HepG2 (cell line): ENCODE data around the gene C21orf58. TPM values are rescaled to one million over a fixed set of nuclear protein-coding genes. Genes with fewer than 3 reads are reported as not detected.

ENCODE experiments used
- ATAC-seq: fragments of 200-7000 bp; cut with Tn5 transposase; 3 replicates; pipeline ENCODE4 v1.9.1; 2020; ENCODE audit warnings: mild to moderate bottlenecking, moderate library complexity
- BruUV-seq: library from RNA; stranded (reverse); fragments of 400-500 nt; replicated peaks from 2 replicates; lab custom pipeline; 2021; lab: Mats Ljungman, UMichigan
- CTCF ChIA-PET: fragments of 300-600 bp; formaldehyde crosslinking; extraction: SDS; loops from one replicate; lab custom pipeline; 2021; ENCODE audit warnings: low total read pairs, inconsistent platforms, low intra/inter-chr PET ratio; lab: Yijun Ruan, JAX
- POLR2A ChIA-PET: fragments of 350-600 bp; sonication (Branson Sonifier 250); formaldehyde crosslinking; loops from one replicate; lab custom pipeline; 2020; ENCODE audit warnings: antibody characterized with exemption, inconsistent platforms; lab: Yijun Ruan, JAX
- DNase-seq: peaks from one replicate; pipeline ENCODE4 v3.0.0-alpha.2; 2015; ENCODE audit warnings: low spot score
- FAIRE-seq: peaks from 3 replicates; lab custom pipeline; 2011; peaks lifted over from hg19 to GRCh38; lab: Jason Lieb, UNC
- H2AFZ ChIP-seq: one replicate; pipeline ENCODE4 v1.6.1; 2011; ENCODE audit warnings: low read length, inconsistent platforms
- H3K27ac ChIP-seq: fragments of 300-600 bp; 3 replicates; pipeline ENCODE4 v1.8.0; 2011; ENCODE audit warnings: mixed run types, mild to moderate bottlenecking, mixed read lengths, low read length, inconsistent platforms; ENCODE audit not compliant: insufficient read depth; ENCODE audit errors: extremely low read length
- H3K27me3 ChIP-seq, 2 experiments: fragments of 200-600 bp in 1 of 2; 2 replicates in 1 of 2; 3 replicates in 1 of 2; pipeline versions ENCODE4 v1.6.0 to v1.8.0; 2011; ENCODE audit warnings: low read length in 2 of 2, mild to moderate bottlenecking in 2 of 2, moderate library complexity in 2 of 2, inconsistent platforms in 1 of 2; ENCODE audit not compliant: insufficient read depth in 2 of 2, control insufficient read depth in 1 of 2
- H3K36me3 ChIP-seq, 2 experiments: fragments of 200-600 bp in 1 of 2; replicated peaks in 1 of 2; 2 replicates in 1 of 2; 3 replicates in 1 of 2; pipeline versions ENCODE4 v1.5.1 to v1.8.0; 2011; ENCODE audit warnings: low read length in 2 of 2, inconsistent platforms in 1 of 2; ENCODE audit not compliant: insufficient read depth in 2 of 2, control insufficient read depth in 1 of 2
- H3K4me1 ChIP-seq: 2 replicates; pipeline ENCODE4 v1.5.1; 2012; ENCODE audit warnings: low read length, inconsistent platforms; ENCODE audit not compliant: insufficient read depth
- H3K4me2 ChIP-seq: 2 replicates; pipeline ENCODE4 v1.6.0; 2011; ENCODE audit warnings: low read depth, low read length, inconsistent platforms
- H3K4me3 ChIP-seq, 3 experiments: fragments of 200-600 bp in 1 of 3; sonication (generic), shearing (Covaris generic) in 1 of 3; replicated peaks in 1 of 3; 2 replicates each; pipeline ENCODE4 v1.5.1; 2011 to 2016; ENCODE audit warnings: low read length in 3 of 3, inconsistent platforms in 2 of 3, low read depth in 2 of 3, mild to moderate bottlenecking in 2 of 3, control low read depth in 1 of 3, mixed read lengths in 1 of 3; ENCODE audit not compliant: insufficient read depth in 1 of 3
- H3K79me2 ChIP-seq: one replicate; pipeline ENCODE4 v1.6.1; 2011; ENCODE audit warnings: low read length, inconsistent platforms; ENCODE audit not compliant: insufficient read depth
- H3K9ac ChIP-seq: 2 replicates; pipeline ENCODE4 v1.6.0; 2011; ENCODE audit warnings: mild to moderate bottlenecking, low read depth, low read length, inconsistent platforms; ENCODE audit not compliant: insufficient read depth
- H3K9me3 ChIP-seq: 2 replicates; pipeline ENCODE4 v1.5.1; 2012; ENCODE audit warnings: mild to moderate bottlenecking, low read length
- H4K20me1 ChIP-seq: 2 replicates; pipeline ENCODE4 v1.6.0; 2011; ENCODE audit warnings: inconsistent platforms, mild to moderate bottlenecking, low read length, moderate library complexity; ENCODE audit not compliant: insufficient read depth
- CAMTA2 ChIP-seq: sonication (generic); formaldehyde crosslinking; IDR thresholded peaks from 2 replicates; pipeline ENCODE4 v1.4.0; 2020; ENCODE audit warnings: mild to moderate bottlenecking, missing genetic modification reagents, borderline replicate concordance
- HDAC1 ChIP-seq: sonication (generic); formaldehyde crosslinking; IDR thresholded peaks from 2 replicates; pipeline ENCODE4 v1.5.1; 2020; ENCODE audit warnings: mild to moderate bottlenecking, missing genetic modification reagents
- MED1 ChIP-seq: sonication (generic); formaldehyde crosslinking; IDR thresholded peaks from 2 replicates; pipeline ENCODE4 v1.4.0; 2020; ENCODE audit warnings: missing genetic modification reagents
- MEIS1 ChIP-seq: sonication (generic); formaldehyde crosslinking; IDR thresholded peaks from 2 replicates; pipeline ENCODE4 v1.9.0; 2021; ENCODE audit warnings: mild to moderate bottlenecking, missing genetic modification reagents, moderate library complexity, borderline replicate concordance
- RFX5 ChIP-seq: IDR thresholded peaks from 2 replicates; pipeline ENCODE4 v1.6.1; 2011; ENCODE audit warnings: low read depth, low read length, improper control_type of control experiment
- SKIL ChIP-seq: sonication (generic); formaldehyde crosslinking; IDR thresholded peaks from 2 replicates; pipeline ENCODE4 v1.8.0; 2022; ENCODE audit warnings: missing genetic modification reagents, mild to moderate bottlenecking, moderate library complexity, borderline replicate concordance
- TBL1XR1 ChIP-seq: fragments of 150-350 bp; IDR thresholded peaks from 2 replicates; pipeline ENCODE4 v1.6.1; 2014; ENCODE audit warnings: borderline replicate concordance, low read length; ENCODE audit not compliant: partially characterized antibody
- TOPORS ChIP-seq: sonication (generic); formaldehyde crosslinking; IDR thresholded peaks from 2 replicates; pipeline ENCODE4 v1.8.0; 2023; ENCODE audit warnings: mild to moderate bottlenecking, missing genetic modification reagents
- ZKSCAN5 ChIP-seq: sonication (generic); formaldehyde crosslinking; IDR thresholded peaks from 2 replicates; pipeline ENCODE4 v1.5.1; 2020; ENCODE audit warnings: mild to moderate bottlenecking, missing genetic modification reagents
- ZMYM4 ChIP-seq: sonication (generic); formaldehyde crosslinking; IDR thresholded peaks from 2 replicates; pipeline ENCODE4 v1.8.1; 2023; ENCODE audit warnings: mild to moderate bottlenecking, missing genetic modification reagents
- ZNF556 ChIP-seq: sonication (generic); formaldehyde crosslinking; IDR thresholded peaks from 2 replicates; pipeline ENCODE4 v1.4.0; 2020; ENCODE audit warnings: mild to moderate bottlenecking, missing genetic modification reagents, borderline replicate concordance
- ZNF562 ChIP-seq: sonication (generic); formaldehyde crosslinking; IDR thresholded peaks from 2 replicates; pipeline ENCODE4 v1.8.0; 2022; ENCODE audit warnings: missing genetic modification reagents, borderline replicate concordance
- ZNF577 ChIP-seq: sonication (generic); formaldehyde crosslinking; IDR thresholded peaks from 2 replicates; pipeline ENCODE4 v1.4.0; 2020; ENCODE audit warnings: mild to moderate bottlenecking, low read depth, missing genetic modification reagents, borderline replicate concordance
- ZNF792 ChIP-seq: IDR thresholded peaks from 2 replicates; pipeline ENCODE4 v1.6.1; 2016
- ZSCAN12 ChIP-seq: sonication (generic); formaldehyde crosslinking; IDR thresholded peaks from 2 replicates; pipeline ENCODE4 v1.9.0; 2021; ENCODE audit warnings: mild to moderate bottlenecking, missing genetic modification reagents
- WGBS: methylation state at CpG from one replicate; pipeline ENCODE4 v1.1.6; 2017; ENCODE audit warnings: low lambda C conversion rate; 5-methylcytosine and 5-hydroxymethylcytosine counted together
- in situ Hi-C: cut with HindIII; loops from 2 replicates; pipeline ENCODE4 v1.10.0; 2017; ENCODE audit warnings: low pct_unique_long_range_greater_than_20kb; ENCODE audit not compliant: extremely low pct_ligation_motif_present
- intact Hi-C: fragments of 100-400 bp; cut with micrococcal nuclease; formaldehyde crosslinking; loops from one replicate; pipeline ENCODE4 v1.10.0; 2022; ENCODE audit not compliant: unreplicated experiment
- polyA plus RNA-seq, 8 experiments: library from polyadenylated mRNA; depleted of rRNA in 3 of 8; stranded (reverse) in 7 of 8; unstranded in 1 of 8; fragments of >200 nt; fragmentation: Illumina TruSeq in 4 of 8; extraction: Trizol in 4 of 8; gene quantifications; 2 replicates each; pipeline versions ENCODE4 v1.2.1 to v1.2.3, GENCODE V29; 2011 to 2016; ENCODE audit warnings: low read depth in 4 of 8, missing spikeins in 1 of 8, mixed read lengths in 1 of 8; ENCODE audit not compliant: insufficient read depth in 1 of 8
- total RNA-seq, 5 experiments: library from RNA; depleted of rRNA; stranded (reverse); fragments of >200 nt; fragmentation: Illumina TruSeq; extraction: Trizol; gene quantifications; 2 replicates each; pipeline ENCODE4 v1.2.3, GENCODE V29; 2016; ENCODE audit warnings: low read depth in 1 of 5
- TF ChIP-seq, protein P1 (sequence below): sonication (generic); formaldehyde crosslinking; IDR thresholded peaks from 2 replicates; pipeline ENCODE4 v1.5.0; 2020; ENCODE audit warnings: mild to moderate bottlenecking, missing genetic modification reagents, borderline replicate concordance
- TF ChIP-seq, protein P2 (sequence below): IDR thresholded peaks from 2 replicates; pipeline ENCODE4 v1.6.1; 2016; ENCODE audit warnings: low read depth, missing genetic modification reagents, missing compliant biosample characterization

Gene C21orf58
- total and polyA plus RNA-seq, 2 of the 13 experiments (the other 11 are each of a cell fraction or from before 2014, with no cell fraction given), result 3.5 to 6.8 TPM

DNA sequence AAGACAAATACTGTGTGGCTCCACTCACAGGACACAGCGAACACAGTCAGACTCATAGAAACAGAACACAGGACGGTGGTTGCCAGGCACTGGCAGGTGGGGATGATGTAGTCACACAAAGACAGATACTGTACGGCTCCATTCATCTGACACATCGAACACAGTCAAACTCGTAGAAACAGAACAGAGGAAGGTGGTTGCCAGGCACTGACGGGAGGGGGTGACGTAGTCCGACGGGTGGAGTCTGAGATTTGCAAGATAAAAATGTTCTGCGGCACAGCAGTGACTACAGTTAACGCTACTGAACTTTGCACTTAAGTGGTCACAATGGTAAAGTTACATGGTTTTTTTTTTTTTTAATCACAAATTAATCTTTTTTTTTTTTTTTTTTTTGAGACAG lies 18.7 kb downstream of the C21orf58 start:
- TF ChIP-seq ZNF577 (CRISPR knock-in tag) (no peak), ZNF562 (CRISPR knock-in tag) (no peak), SKIL (CRISPR knock-in tag) (no peak), CAMTA2 (no peak), ZMYM4 (CRISPR knock-in tag) (no peak), ZKSCAN5 (CRISPR knock-in tag) (no peak), HDAC1 (CRISPR knock-in tag) (no peak), MED1 (CRISPR knock-in tag) (no peak), TOPORS (no peak), ZNF792 (CRISPR knock-in tag) (no peak), RFX5 (no peak), ZSCAN12 (CRISPR knock-in tag) (no peak), MEIS1 (CRISPR knock-in tag) (no peak), TBL1XR1 (no peak), ZNF556 (no peak)
- TF ChIP-seq, protein P1, sequence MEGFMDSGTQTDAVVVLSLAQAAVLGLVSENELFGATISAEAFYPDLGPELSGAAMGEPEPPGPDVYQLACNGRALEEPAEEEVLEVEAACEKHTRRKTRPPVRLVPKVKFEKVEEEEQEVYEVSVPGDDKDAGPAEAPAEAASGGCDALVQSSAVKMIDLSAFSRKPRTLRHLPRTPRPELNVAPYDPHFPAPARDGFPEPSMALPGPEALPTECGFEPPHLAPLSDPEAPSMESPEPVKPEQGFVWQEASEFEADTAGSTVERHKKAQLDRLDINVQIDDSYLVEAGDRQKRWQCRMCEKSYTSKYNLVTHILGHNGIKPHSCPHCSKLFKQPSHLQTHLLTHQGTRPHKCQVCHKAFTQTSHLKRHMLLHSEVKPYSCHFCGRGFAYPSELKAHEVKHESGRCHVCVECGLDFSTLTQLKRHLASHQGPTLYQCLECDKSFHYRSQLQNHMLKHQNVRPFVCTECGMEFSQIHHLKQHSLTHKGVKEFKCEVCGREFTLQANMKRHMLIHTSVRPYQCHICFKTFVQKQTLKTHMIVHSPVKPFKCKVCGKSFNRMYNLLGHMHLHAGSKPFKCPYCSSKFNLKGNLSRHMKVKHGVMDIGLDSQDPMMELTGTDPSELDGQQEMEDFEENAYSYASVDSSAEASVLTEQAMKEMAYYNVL (CRISPR knock-in tag), result no peak
- TF ChIP-seq, protein P2, sequence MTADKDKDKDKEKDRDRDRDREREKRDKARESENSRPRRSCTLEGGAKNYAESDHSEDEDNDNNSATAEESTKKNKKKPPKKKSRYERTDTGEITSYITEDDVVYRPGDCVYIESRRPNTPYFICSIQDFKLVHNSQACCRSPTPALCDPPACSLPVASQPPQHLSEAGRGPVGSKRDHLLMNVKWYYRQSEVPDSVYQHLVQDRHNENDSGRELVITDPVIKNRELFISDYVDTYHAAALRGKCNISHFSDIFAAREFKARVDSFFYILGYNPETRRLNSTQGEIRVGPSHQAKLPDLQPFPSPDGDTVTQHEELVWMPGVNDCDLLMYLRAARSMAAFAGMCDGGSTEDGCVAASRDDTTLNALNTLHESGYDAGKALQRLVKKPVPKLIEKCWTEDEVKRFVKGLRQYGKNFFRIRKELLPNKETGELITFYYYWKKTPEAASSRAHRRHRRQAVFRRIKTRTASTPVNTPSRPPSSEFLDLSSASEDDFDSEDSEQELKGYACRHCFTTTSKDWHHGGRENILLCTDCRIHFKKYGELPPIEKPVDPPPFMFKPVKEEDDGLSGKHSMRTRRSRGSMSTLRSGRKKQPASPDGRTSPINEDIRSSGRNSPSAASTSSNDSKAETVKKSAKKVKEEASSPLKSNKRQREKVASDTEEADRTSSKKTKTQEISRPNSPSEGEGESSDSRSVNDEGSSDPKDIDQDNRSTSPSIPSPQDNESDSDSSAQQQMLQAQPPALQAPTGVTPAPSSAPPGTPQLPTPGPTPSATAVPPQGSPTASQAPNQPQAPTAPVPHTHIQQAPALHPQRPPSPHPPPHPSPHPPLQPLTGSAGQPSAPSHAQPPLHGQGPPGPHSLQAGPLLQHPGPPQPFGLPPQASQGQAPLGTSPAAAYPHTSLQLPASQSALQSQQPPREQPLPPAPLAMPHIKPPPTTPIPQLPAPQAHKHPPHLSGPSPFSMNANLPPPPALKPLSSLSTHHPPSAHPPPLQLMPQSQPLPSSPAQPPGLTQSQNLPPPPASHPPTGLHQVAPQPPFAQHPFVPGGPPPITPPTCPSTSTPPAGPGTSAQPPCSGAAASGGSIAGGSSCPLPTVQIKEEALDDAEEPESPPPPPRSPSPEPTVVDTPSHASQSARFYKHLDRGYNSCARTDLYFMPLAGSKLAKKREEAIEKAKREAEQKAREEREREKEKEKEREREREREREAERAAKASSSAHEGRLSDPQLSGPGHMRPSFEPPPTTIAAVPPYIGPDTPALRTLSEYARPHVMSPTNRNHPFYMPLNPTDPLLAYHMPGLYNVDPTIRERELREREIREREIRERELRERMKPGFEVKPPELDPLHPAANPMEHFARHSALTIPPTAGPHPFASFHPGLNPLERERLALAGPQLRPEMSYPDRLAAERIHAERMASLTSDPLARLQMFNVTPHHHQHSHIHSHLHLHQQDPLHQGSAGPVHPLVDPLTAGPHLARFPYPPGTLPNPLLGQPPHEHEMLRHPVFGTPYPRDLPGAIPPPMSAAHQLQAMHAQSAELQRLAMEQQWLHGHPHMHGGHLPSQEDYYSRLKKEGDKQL (CRISPR knock-in tag), result no peak
- TF ChIP-seq, all 625 proteins: peak for 0
- 97% methylated on average over 11 of the region's 11 CpGs for WGBS
- H3K4me2 ChIP-seq, result no peak overlapping the region
- H3K9me3 ChIP-seq, result no peaks in the 10 kb centered on the region
- CTCF ChIA-PET, result no interaction called here
- POLR2A ChIA-PET, result no interaction called here
- H3K9ac ChIP-seq, result no peak overlapping the region
- DNase-seq (no peak), ATAC-seq (no peak), FAIRE-seq (no peak)
- no peaks in the 10 kb centered on the region for H3K4me1 ChIP-seq
- intact Hi-C loops, result no loop called here
- H3K36me3 ChIP-seq, result peaks cover 0 to 17% of the 10 kb centered on the region in 2 experiments; a peak in 2 of 5 replicates
- no peaks in the 10 kb centered on the region for H3K79me2 ChIP-seq
- H2AFZ ChIP-seq, result no peak overlapping the region
- H3K27ac ChIP-seq, result no peak overlapping the region
- in situ Hi-C loops, result no loop called here
- H3K27me3 ChIP-seq, result no peaks in the 10 kb centered on the region
- H4K20me1 ChIP-seq, result no peaks in the 10 kb centered on the region
- no peak overlapping the region for H3K4me3 ChIP-seq
- no TSS peak for BruUV-seq
